DOHH2 (cell line): ENCODE measurements around the gene TAS2R7.
A peak's percentile ranks its signal among the peaks of the same experiment; 100 is the strongest.

Source experiments
- CTCF ChIP-seq: fragments of 200-600 bp; sonication (generic); IDR thresholded peaks from one replicate; pipeline ENCODE4 v1.5.1; 2014; ENCODE audit warnings: antibody characterized with exemption, mild to moderate bottlenecking, low read depth, low read length; ENCODE audit not compliant: poor library complexity, severe bottlenecking
- EZH2phosphoT487 ChIP-seq: fragments of 200-600 bp; sonication (generic); IDR thresholded peaks from 2 replicates; pipeline ENCODE4 v1.6.1; 2017; ENCODE audit warnings: borderline replicate concordance, mild to moderate bottlenecking, antibody characterized with exemption, low read length, moderate library complexity, mixed read lengths

GRCh38 chr12:10771132-10771733 is 31.2 kb downstream of the TAS2R7 start:
- TF ChIP-seq CTCF (peak; percentile 44), EZH2phosphoT487 (no peak)
